Adrenal gland (tissue), 5 donors: ENCODE data around the gene SCCPDH.

Experiments
- POLR2A ChIP-seq, 2 donors: fragments of 450-650 bp; IDR thresholded peaks; one replicate each; pipeline ENCODE4 v1.6.1; 2017; ENCODE audit warnings: antibody characterized with exemption in 2 of 2, mild to moderate bottlenecking in 2 of 2, moderate library complexity in 1 of 2
- TF ChIP-seq, protein P1 (sequence below), 6 experiments: fragments of 450-650 bp in 4 of 6; fragments of 200-600 bp in 2 of 6; sonication (generic) in 1 of 6; IDR thresholded peaks; 1 replicate in 5 of 6; 2 replicates in 1 of 6; pipeline versions ENCODE4 v1.5.1 to v1.8.0; 2016 to 2021; ENCODE audit warnings: antibody characterized with exemption in 6 of 6, mild to moderate bottlenecking in 2 of 6, moderate library complexity in 1 of 6
- donor health status: DM: no; HTN: no; CAD: no.

- TF ChIP-seq, protein P1, sequence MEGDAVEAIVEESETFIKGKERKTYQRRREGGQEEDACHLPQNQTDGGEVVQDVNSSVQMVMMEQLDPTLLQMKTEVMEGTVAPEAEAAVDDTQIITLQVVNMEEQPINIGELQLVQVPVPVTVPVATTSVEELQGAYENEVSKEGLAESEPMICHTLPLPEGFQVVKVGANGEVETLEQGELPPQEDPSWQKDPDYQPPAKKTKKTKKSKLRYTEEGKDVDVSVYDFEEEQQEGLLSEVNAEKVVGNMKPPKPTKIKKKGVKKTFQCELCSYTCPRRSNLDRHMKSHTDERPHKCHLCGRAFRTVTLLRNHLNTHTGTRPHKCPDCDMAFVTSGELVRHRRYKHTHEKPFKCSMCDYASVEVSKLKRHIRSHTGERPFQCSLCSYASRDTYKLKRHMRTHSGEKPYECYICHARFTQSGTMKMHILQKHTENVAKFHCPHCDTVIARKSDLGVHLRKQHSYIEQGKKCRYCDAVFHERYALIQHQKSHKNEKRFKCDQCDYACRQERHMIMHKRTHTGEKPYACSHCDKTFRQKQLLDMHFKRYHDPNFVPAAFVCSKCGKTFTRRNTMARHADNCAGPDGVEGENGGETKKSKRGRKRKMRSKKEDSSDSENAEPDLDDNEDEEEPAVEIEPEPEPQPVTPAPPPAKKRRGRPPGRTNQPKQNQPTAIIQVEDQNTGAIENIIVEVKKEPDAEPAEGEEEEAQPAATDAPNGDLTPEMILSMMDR (IDR thresholded peaks at IDR 0.05), result no peak
- no peak for TF ChIP-seq POLR2A (IDR thresholded peaks at IDR 0.05)
Observed at GRCh38 chr1:246797157-246797556, 72.9 kb downstream of the SCCPDH start.
